Epithelial cell of proximal tubule (primary cell): ENCODE results near the gene MOCS1. TPM values are rescaled to one million over a fixed set of nuclear protein-coding genes. Genes with fewer than 3 reads are reported as not detected.
A peak's percentile ranks its signal among the peaks of the same experiment; 100 is the strongest.

ENCODE experiments used
- DNase-seq: peaks from one replicate; pipeline ENCODE4 v3.0.0-alpha.2; 2011; ENCODE audit warnings: low read depth
- H3K4me3 ChIP-seq: 2 replicates; pipeline ENCODE4 v1.5.1; 2011; ENCODE audit warnings: low read depth, mild to moderate bottlenecking, low read length
- total RNA-seq: library from RNA; depleted of rRNA; stranded (reverse); fragments of >200 nt; gene quantifications from 2 replicates; pipeline ENCODE4 v1.2.3, GENCODE V29; 2015
- TF ChIP-seq, protein P1 (sequence below): conservative IDR thresholded peaks from 2 replicates; pipeline ENCODE4 v1.5.1; 2012; ENCODE audit warnings: low read depth, mild to moderate bottlenecking, low read length

The MOCS1 gene
- total RNA-seq, 1 donor from 2014 or later, result 6.5 TPM

DNA sequence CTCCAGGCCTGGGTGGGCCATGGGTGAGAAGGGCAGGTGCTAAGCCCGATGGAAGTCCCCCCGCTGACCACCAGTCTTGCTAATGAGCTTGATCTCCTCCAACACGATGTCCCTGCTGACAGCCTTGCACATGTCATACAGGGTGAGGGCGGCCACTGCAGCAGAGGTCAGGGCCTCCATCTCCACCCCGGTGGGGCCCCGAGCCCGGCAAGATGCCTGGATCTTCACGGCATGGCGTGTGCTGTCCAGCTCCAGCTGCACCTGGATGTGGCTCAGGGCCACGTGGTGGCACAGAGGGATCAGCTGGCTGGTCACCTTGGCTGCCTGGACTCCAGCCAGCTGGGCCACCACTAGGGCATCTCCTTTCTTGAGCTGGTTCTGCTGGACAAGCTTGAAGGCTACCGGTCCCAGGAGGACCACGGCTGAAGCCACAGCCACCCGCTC is 27.9 kb downstream of the MOCS1 start:
- TF ChIP-seq, protein P1, sequence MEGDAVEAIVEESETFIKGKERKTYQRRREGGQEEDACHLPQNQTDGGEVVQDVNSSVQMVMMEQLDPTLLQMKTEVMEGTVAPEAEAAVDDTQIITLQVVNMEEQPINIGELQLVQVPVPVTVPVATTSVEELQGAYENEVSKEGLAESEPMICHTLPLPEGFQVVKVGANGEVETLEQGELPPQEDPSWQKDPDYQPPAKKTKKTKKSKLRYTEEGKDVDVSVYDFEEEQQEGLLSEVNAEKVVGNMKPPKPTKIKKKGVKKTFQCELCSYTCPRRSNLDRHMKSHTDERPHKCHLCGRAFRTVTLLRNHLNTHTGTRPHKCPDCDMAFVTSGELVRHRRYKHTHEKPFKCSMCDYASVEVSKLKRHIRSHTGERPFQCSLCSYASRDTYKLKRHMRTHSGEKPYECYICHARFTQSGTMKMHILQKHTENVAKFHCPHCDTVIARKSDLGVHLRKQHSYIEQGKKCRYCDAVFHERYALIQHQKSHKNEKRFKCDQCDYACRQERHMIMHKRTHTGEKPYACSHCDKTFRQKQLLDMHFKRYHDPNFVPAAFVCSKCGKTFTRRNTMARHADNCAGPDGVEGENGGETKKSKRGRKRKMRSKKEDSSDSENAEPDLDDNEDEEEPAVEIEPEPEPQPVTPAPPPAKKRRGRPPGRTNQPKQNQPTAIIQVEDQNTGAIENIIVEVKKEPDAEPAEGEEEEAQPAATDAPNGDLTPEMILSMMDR, result no peak
- DNase-seq, result no peak
- H3K4me3 ChIP-seq, result no peak overlapping the region

- DNase-seq, result no peak
- no peak overlapping the region for H3K4me3 ChIP-seq
- TF ChIP-seq, protein P1, result no peak
Observed at GRCh38 chr6:39905640-39905975, 28.7 kb downstream of the MOCS1 start.

DNA sequence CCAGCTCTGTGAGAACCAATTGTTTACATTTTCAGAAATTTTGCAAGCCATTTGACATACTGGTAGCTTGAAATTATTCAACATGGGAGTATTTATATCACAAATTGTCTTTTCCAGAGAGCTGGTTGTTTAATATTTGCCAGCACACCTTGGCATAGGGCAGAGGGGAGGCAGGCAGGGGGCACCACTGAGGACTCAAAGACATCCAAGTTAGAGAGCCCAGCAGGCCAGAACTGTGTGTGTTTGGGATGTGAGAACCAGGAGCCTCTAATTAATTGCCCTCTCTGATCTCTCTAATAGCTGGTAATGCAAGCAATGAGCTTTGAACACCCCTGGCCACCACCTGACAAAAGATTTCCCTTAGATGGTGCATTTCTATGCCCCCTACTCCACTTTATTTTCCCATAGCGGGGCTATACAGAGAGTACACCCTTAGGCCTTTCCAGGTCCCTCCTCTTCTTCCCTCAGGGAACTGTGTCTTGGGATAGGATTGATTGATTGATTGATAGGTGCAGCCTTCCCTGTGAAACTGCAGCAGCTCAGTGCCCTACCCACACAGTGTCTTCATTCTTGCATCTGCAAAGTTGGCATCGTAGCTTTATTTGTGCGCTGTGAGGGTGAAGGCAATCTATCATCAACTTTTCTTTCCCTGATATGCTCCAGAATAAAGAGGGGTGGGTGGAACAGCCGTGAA is 29.2 kb downstream of the MOCS1 start:
- no peak overlapping the region for H3K4me3 ChIP-seq
- TF ChIP-seq, protein P1, result peak; percentile 14
- DNase-seq, result no peak

DNA sequence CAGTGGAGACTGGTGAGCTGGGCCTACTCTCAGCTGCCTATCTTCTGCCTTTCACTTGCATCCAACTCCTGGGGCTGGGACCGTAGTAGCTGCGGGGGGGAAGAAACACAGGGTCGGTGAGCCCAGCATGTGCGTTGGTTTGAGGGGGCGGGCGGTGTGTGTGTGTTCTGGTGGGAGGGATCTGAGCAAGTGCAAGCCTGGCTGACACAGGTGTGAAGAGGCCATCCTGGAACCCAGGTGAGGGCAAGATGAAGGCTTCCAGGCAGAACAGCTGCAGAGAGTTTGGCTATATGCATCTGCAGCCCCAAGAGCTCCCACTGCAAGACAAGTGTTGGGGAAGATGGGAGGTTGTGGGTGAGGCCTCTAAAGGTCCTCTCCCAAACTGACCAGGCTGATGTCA is 30.6 kb downstream of the MOCS1 start:
- no peak for DNase-seq
- TF ChIP-seq, protein P1, result no peak
- no peak overlapping the region for H3K4me3 ChIP-seq

- H3K4me3 ChIP-seq, result no peak overlapping the region
- DNase-seq, result no peak
- TF ChIP-seq, protein P1, result peak; percentile 27
Observed at GRCh38 chr6:39902786-39903465, 31.3 kb downstream of the MOCS1 start.

GRCh38 chr6:39902136-39902535 is 32.1 kb downstream of the MOCS1 start:
- TF ChIP-seq, protein P1, result no peak
- no peak for DNase-seq

GRCh38 chr6:39901670-39902069 is 32.6 kb downstream of the MOCS1 start:
- no peak overlapping the region for H3K4me3 ChIP-seq
- DNase-seq, result no peak
- TF ChIP-seq, protein P1, result no peak

More at GRCh38 chr6:39902136-39902535, 32.1 kb downstream of the MOCS1 start:
- no peak overlapping the region for H3K4me3 ChIP-seq
